ENCODE measurements around the gene PDZRN4.

Gene PDZRN4

DNA sequence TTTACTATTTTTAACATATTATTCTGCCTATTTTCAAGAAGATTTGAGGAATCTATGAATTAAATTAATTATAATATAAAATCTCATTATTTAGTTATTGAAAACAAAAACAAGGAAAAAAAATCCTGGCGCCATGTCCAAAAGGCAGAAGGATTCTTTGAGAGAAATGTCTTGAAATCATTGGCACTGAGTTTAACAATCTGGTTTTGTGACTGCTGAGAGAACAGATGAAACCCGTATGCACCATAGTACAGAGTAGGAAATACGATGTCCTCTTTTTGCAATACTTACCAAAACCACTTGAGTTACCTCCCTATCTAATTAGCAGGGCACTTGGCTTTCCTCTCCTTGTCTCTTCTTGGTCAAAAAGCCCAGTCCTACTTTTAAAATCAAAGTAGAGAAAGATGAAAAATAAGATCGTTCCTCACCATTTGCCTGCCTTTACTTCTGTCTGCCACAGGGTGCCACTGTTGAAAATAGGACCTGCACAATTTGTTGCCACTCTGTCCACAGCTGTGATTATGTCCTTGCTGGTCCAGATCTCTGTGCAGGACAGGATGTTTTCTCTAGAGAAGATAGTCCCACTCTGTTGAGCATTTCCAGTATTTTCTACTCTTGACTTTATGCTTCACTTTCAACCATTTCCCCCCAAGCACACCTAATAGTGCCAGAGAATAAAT, 179.7 kb downstream of the PDZRN4 start:
- TF ChIP-seq, protein P1, sequence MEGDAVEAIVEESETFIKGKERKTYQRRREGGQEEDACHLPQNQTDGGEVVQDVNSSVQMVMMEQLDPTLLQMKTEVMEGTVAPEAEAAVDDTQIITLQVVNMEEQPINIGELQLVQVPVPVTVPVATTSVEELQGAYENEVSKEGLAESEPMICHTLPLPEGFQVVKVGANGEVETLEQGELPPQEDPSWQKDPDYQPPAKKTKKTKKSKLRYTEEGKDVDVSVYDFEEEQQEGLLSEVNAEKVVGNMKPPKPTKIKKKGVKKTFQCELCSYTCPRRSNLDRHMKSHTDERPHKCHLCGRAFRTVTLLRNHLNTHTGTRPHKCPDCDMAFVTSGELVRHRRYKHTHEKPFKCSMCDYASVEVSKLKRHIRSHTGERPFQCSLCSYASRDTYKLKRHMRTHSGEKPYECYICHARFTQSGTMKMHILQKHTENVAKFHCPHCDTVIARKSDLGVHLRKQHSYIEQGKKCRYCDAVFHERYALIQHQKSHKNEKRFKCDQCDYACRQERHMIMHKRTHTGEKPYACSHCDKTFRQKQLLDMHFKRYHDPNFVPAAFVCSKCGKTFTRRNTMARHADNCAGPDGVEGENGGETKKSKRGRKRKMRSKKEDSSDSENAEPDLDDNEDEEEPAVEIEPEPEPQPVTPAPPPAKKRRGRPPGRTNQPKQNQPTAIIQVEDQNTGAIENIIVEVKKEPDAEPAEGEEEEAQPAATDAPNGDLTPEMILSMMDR (IDR thresholded peaks at IDR 0.05), result no peak
- DNase-seq (ENCODE audit: low spot score), result no peak
- H3K27ac ChIP-seq, result no peak overlapping the region

DNA sequence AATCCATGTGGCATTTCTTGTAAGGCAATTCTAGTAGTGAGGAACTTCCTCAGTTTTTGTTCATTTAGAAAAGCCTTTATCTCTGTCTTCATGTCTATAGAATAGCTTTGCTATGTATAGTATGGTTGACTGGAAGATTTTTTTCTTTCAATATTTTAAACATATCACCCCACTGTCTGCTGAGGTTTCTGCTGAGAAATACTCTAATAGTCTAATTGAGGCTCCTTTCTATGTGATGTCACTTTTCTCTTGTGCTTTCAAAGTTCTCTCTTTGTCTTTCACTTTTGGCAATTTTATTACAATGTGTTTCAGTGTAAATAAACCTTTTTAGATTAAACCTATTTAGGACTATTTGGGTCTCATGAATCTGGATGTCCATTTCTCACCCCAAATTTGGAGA, 192.8 kb downstream of the PDZRN4 start:
- TF ChIP-seq, protein P1 (IDR thresholded peaks at IDR 0.05), result no peak
- H3K4me3 ChIP-seq, result no peak overlapping the region
- no peak overlapping the region for H3K27ac ChIP-seq
- no peak for DNase-seq (ENCODE audit: low spot score)

More for the DNA sequence above, 179.7 kb downstream of the PDZRN4 start:
- H3K4me3 ChIP-seq, result no peak overlapping the region

DNA sequence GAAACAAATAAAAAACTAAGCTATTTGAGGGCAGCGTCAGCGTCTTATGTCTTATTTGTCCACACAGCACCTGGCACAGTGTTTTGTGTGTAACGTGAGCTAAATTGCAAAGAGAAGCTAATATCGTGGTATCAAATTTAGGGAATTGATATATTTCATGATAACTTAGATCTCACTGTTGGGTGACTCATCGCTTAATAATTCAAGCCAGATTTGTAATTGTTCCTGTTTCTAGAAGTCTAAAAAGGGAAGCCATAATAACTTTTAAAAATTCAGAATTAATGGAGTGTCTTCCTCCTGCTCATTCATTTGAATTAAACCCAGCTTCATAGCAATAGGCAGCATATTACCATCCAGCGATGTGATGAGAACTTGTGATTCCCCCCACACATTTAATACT, 214.7 kb downstream of the PDZRN4 start:
- no peak overlapping the region for H3K4me3 ChIP-seq
- TF ChIP-seq, protein P1 (IDR thresholded peaks at IDR 0.05), result no peak
- no peak overlapping the region for H3K27ac ChIP-seq

DNA sequence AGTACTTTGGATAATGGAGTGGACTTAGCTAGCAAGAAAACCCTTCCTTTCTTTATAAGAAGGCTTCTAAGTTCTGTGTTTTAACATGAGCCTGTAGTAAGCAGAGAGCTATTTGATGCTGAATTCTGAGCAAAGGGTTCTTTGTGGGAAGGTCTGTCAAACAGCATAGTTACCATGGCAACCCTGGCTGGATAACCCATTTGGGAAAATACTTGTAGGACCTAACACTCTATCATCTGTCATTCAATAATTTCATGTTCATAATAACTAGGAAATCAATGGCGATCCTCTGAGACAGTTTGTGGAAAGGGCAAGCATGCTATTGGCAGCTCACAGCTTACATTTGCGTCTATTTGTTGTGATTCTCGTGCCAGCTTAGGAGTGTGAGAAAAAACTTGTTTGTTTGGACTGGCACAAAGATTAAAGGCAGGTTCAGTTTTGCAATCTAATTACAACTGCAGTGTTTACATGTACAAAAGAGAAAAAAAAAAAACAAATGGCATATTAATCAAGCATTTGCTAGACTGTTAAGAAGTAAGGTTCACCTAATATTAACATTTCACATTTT, 219.2 kb downstream of the PDZRN4 start:
- Histone ChIP-seq H3K4me3 (no peak overlapping the region), H3K27ac (no peak overlapping the region)
- TF ChIP-seq, protein P1 (IDR thresholded peaks at IDR 0.05), result no peak
- DNase-seq (ENCODE audit: low spot score), result no peak

More for the DNA sequence above, 214.7 kb downstream of the PDZRN4 start:
- no peak for DNase-seq (ENCODE audit: low spot score)

DNA sequence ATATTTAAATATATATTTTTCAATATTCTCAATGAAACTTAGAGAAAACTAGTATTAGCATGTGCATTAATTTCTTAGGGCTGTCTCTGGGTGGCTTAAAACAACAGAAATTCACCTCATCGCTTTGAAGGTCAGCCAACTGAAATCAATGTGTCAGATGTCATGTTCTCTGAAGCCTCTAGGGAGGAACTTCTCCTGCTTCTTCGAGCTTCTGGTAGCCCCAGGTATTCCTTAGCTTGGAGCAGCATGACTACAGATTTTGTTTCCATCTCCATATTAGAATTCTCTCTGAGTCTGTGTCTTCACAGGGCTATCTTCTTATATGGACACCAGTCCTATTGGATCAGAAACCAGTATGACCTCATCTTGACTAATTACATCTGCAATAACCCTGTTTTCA, 221.5 kb downstream of the PDZRN4 start:
- TF ChIP-seq, protein P1 (IDR thresholded peaks at IDR 0.05), result no peak
- no peak for DNase-seq (ENCODE audit: low spot score)
- no peak overlapping the region for H3K27ac ChIP-seq

DNA sequence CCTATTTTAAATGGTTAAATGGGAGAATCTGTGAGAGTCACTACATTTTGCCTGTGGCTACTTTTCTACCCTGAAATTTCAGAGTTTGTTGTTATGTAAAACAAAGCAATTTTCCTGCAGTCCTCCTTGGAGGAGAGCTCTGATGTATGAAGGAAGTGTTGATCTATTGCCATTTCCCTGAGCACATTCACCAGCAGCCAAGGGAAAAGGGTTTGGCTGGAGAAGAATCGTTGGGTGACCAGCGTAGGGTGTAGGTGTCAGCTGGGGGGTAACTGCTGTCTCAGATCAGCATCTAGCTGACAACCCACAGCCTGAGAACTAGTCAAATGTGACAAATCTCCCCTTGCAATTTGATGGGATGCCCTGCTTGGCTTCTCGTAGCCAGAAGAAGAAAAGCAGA, 230.5 kb downstream of the PDZRN4 start:
- Histone ChIP-seq H3K4me3 (no peak overlapping the region), H3K27ac (no peak overlapping the region)
- TF ChIP-seq, protein P1 (IDR thresholded peaks at IDR 0.05), result no peak
- DNase-seq (ENCODE audit: low spot score), result no peak

More for the DNA sequence above, 221.5 kb downstream of the PDZRN4 start:
- no peak overlapping the region for H3K4me3 ChIP-seq

All from coronary artery (tissue), 2 donors.